GM19023 (cell line): ENCODE measurements around the gene IER2.
"Not testable (repeated sequence)": the region's sequence is repeated elsewhere in the genome, so short reads cannot be mapped to it uniquely, and the experiment has no call there.

ENCODE experiments used
- ATAC-seq: cut with Tn5 transposase; IDR thresholded peaks from one replicate; pipeline ENCODE4 v1.9.1; 2021; ENCODE audit warnings: mild to moderate bottlenecking, moderate library complexity; ENCODE audit not compliant: unreplicated experiment

Gene IER2

DNA sequence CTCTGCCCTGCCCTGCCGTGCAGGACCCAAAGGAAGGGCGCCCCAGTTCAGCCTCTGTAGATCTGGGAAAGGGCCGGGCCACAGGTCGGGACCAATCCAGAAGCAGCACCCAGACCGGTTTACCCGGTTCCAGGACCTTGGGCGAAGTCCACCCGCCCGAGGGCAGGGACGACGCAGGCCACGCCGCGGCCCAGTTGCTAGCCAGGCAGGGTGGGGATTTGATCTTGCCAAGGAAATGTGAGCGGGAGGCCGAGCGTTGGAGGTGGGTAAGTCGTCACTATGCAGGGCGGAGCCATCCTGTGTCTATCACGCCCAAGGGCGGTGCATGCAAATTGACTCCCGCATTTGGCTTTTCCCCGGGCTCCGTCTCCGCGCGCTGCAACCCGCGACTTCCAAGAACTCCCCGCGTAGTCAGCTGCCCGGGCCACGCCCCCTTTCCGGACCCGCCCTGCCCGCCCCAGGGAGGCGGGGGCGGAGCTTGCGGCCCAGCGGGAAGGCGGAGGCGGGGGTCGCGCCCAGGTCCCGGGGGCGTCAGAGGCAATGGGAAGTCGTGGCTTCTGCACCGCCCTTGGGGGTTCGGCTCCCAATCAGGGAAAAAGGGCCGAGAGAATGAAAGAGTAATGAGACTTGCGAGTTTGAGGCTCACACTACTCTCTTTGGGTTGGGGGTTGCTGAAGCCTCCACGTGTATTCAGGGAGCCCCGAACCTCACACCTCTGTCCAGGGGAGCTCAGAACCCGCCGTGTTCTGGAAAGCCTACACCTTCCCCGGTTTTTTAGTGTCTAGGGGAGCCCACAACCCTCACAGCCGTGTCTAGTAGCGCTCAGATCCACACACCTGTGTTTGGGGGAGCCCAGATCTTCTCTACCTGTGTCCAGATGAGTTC is 12.8 kb downstream of the IER2 start:
- ATAC-seq, result no peak

DNA sequence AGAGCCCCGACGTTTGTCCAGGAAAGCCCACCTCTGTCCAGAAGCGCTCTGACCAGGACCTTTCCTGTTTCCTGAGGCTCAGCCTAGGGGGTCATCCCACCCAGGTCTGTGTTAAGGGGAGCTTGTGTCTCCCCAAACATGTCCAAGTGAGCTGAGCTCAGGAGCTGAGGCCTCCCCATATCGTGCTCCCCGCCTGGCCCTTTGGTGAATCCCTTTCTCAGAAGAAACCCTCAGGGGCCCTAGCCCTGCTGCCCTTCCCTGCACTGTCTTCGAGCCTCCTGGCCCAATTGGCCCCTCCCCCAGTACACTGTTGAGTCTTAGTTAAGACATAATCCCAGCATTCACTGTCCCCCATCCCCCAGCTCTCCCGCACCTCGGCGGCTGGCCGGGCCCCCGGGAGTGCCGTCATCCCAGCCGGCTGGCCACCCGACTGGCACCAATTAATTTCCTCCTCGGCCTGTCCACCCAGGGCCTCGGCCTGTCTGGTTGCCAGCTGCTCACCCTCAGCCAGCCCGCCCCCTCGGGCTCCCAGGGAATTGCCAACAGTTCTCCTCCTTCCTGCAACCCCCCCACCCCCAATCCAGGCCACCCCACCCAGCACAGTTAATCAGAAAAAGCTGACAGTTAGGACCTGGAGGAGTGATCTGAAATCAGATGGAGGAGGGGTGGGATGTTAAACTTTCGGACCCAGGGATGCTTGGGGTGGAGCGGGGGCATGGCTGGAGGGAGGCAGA is 13.6 kb downstream of the IER2 start:
- ATAC-seq, result no peak

DNA sequence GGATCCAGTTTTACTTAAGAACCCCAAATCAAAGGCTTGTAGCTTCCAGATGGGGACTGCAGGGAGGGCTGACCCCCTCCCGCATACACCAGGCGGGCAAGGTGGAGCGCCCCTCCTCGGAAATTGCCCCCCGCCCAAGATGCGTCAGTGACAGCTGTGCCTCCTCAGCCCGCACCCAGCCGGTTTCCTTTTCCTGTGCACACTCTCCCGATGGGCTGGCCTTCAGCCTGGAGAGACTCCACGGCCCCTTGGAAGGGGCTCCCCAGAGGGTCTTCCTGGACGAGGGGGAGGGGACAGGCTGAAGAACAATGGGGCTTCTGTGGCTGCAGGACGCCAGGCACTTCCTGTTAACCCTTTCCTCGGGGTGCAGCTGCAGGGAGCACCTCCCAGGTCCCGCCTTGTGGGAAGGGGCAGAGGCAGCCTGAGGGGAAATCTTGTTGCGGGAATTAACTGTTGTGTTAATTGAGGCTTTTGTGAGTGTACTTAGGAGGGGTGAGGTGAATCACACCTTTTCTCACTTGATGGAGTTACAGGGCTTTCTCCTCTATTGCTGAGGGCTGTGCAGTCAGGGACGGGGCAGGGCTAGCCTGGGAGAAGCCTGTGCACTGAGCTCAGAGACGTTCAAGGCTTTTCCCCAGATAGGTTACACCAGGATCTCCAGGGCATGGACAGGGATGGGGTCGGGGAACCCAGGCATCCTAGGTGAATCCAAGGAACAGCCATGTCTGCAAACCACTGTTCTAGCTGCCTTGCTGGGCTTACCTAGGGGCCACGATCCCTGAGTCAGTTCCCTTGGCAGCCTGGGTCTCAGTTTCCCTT is 14.3 kb downstream of the IER2 start:
- ATAC-seq, result no peak

DNA sequence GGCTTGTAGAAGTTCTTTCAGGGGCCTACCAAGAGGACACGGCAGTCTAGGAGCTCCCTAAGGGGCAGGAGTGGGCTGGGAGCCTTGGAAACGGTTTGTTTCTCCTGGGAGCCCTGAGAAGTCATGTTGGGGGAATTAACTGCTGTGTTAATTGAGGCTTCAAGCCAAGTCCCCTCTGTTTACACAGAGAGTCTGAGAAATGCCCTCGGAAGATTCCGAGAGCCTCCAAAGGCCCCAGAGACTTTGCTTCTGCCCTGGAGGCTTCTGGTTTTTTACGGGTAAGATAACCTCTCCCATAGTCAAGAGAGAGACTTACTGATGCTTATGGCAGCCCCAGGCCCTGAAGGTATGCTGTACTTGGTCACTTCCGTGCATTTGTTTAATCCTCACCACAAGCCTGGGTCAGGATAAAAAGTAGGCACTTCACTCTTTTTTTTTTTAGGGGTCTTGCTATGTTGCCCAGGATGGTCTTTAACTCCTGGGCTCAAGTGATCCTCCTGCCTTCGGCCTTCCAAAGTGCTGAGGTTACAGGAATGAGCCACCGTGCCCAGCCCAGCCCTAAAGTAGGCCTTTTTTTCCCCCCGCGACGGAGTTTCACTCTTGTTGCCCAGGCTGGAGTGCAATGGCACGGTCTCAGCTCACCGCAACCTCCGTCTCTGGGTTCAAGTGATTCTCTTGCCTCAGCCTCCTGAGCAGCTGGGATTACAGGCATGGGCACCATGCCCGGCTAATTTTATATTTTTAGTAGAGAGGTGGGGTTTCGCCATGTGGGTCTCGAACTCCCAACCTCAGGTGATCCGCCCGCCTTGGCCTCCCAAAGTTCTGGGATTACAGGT is 15.2 kb downstream of the IER2 start:
- ATAC-seq, result no peak

DNA sequence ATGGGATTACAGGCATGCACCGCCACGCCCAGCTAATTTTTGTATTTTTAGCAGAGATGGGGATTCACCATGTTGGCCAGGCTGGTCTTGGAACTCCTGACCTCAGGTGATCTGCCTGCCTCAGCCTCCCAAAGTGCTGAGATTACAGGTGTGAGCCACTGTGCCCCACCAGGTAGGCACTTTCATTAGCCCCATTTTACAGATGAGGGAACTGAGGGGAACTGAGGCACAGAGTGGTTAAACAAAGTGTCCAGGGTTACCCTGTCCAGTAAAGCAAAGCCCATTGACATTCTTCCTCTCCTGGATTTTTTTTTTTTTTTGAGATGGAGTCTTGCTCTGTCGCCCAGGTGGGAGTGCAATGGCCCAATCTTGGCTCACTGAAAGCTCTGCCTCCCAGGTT is 15.9 kb downstream of the IER2 start:
- ATAC-seq, result not testable (repeated sequence)

DNA sequence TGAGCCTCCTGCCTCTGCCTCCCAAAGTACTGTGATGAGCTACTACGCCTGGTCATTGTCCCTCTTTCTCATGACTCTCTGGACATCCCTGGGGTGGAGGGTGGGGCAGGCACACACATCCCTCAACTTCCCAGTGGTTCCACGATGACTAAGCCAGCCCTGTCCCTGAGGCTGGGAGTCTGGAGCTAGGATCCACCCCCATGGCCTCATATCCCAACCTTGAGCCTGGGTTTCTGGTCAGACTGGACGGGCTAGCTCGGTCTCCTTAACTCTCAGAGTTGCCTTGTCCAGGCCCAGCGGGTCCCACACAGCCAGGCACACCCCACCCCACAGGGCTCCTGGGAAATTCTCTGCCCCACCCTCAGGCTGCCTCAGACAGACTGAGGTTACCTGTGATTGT is 19.6 kb downstream of the IER2 start:
- no peak for ATAC-seq

DNA sequence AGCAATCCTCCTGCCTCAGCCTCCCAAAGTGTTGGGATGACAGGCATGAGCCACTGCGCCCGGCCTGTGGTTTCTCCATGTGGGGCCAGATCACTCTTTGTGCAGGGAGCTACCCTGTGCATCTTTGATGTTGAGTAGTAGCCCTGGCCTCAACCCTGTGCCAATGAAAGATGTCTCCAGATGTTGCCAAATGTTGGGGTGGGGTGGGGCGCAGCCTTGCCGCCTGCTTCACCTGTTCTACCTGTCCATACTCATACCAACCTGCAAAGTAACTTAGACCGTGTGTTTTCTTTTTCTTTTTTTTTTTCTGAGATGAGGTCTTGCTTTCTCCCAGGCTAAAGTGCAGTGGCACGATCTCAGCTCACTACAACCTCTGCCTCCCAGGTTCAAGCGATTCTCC is 20.9 kb downstream of the IER2 start:
- no peak for ATAC-seq

DNA sequence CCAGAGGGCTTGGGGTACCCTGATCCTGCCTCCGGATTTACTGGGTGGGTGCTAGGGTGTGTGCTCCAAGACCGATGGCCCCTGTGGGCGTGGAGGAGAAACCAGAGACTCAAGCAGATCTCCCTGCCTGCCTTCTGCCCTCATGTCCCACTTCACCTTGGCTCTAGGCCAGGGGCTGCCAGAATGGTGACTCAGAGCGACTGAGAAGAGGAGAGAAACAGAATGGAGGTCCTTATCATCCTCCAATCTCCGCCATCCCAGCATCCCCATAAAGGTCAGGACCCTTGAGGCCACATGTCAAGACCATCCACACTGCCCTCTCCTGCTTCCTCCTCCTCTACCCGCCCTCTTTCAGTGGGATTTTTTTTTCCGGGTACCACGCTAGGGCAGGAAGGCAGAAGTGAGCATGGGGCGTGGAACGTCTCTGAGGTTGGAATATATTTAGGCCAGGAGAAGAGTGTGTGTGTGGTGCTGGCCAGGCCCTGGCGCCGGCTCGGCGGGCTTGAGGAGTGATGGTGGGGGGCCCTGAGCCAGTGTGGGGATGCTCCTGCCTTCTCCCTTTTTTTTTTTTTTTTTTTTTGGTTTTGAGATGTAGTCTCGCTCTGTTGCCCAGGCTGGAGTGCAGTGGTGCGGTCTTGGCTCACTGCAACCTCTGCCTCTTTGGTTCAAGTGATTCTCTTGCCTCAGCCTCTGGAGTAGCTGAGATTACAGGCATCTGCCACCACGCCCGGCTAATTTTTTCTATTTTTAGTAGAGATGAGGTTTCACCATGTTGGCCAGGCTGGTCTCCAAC is 22.3 kb downstream of the IER2 start:
- no peak for ATAC-seq

DNA sequence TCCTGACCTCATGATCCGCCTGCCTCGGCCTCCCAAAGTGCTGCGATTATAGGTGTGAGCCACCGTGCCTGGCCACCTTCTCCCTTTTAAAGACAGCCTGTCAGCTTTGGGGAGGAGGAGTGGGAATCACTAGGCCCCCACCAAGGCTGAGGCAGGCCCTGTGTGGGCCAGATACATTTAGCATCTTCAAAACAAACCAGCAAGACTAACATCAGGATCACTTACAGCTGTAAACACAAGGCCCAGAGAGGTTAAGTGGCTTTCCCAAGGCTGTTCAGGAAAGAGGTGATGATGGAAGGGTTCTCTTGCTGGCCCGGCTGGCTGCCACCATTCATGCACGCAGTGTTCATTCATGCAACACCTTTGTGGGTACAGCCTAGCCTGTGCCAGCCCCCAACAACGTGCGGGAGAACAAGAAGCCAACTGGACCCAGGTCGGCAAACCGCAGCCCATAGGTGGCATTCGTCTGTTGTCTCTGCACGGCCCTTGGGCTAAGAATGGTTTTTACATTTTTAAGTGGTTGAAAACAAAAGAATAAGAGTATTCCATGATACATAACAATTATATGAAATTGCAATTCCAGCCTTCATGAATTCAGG is 23.0 kb downstream of the IER2 start:
- ATAC-seq, result no peak

DNA sequence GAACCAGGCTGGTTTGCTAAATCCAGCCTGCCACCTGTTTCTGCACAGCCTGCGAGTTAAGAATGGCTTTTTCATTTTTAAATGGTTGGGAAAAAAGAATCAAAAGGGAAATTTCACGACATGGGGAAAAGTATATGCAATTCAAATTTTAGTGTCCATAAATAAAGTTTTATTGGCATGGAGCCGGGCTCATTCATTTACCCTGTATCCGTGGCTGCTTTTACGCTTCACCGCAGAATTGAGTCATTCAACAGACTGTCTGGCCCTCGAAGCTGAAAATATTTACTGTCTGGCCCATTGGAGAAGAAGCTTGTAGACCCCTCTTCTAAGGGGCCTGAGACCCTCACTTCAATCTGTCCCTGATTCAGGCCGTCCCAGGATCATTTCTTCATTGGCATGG is 26.1 kb downstream of the IER2 start:
- ATAC-seq, result no peak

DNA sequence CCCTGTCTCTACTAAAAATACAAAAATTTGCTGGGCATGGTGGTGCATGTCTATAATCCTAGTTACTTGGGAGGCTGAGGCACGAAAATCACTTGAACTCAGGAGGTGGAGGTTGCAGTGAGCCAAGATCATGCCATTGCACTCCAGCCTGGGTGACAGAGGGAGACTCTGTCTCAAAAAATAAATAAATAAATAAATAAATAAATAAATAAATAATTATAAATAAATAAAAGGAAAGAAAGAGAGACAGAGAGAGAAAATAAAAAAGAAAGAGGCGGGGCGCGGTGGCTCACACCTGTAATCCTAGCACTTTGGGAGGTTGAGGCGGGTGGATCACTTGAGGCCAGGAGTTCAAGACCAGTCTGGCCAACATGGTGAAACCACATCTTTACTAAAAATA is 27.4 kb downstream of the IER2 start:
- not testable (repeated sequence) for ATAC-seq

DNA sequence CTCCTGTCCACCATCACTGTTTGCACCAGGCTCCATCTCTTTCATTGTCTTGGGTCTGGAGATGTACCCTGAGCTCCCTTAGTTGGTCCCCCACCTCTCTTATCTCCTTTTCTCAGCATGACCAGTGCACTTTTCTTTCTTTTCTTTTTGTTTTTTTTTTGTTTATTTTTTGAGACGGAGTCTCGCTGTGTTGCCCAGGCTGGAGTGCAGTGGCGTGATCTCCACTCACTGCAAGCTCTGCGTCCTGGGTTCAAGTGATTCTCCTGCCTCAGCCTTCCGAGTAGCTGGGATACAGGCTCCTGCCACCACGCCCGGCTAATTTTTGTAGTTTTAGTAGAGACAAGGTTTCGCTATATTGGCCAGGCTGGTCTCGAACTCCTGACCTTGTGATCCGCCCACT is 28.1 kb downstream of the IER2 start:
- not testable (repeated sequence) for ATAC-seq

DNA sequence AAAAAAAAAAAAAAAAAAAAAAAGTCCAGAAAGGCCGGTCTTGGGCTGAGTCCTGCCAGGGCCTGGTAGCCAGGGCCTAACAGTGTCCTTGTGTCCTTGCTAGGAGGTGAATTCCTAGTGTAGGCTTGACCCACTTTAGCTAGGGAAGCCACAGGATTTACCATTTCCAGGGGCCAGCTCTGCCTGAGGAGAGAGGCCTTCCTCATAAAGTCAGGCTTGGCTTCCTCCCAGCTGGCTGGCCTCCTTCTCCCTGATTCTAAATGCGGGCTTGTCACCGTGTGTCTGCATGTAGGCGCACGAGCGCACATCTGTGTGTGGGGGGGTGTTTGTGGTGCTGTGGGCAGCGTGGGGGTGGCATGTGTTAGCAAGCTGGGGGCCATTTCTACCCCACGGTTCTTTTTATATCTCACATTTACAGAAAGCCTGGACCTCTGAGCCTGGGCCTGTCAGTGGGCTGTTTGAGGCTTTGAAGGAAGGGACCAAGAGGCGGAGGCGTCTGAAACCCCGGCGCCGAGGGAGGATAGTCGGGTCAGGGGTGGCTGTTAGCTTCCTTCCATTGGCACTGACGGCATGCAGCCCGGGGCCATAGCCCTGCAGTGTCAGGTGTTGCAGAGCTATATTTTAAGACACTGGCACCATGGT is 31.7 kb downstream of the IER2 start:
- no peak for ATAC-seq

DNA sequence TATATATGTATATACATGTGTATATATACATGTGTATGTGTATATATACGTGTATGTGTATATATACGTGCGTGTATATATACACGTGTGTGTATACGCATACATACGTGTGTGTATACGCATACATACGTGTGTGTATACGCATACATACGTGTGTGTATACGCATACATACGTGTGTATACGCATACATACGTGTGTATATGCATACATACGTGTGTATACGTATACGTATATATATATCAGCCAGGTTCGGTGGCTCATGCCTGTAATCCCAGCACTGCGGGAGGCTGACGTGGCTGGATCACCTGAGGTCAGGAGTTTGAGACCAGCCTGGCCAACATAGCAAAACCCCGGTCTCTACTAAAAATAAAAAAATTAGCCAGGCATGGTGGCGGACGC is 34.7 kb downstream of the IER2 start:
- ATAC-seq, result not testable (repeated sequence)

DNA sequence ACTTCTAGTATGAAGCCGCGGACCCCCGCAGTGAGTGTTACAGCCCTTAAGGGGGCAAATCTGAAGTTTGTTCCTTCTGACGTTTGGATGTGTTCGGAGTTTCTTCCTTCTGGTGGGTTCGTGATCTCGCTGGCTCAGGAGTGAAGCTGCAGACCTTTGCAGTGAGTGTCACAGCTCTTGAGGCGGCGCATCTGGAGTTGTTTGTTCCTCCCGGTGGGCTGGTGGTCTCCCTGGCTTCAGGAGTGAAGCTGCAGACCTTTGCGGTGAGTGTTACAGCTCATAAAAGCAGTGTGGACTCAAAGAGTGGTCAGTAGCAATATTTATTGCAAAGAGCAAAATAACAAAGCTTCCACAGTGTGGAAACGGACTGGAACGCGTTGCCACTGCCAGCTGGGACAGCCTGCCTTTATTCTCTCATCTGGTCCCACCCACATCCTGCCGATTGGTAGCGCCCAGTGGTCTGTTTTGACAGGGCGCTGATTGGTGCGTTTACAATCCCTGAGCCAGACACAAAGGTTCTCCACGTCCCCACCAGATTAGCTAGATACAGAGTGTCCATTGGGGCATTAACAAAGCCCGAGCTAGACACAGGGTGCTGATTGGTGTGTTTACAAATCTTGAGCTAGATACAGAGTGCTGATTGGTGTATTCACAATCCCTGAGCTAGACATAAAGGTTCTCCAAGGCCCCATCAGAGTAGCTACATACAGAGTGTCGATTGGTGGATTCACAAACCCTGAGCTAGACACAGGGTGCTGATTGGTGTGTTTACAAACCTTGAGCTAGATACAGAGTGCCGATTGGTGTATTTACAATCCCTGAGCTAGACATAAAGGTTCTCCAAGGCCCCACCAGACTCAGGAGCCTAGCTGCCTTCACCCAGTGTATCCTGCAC is 35.8 kb downstream of the IER2 start:
- ATAC-seq, result not testable (repeated sequence)

DNA sequence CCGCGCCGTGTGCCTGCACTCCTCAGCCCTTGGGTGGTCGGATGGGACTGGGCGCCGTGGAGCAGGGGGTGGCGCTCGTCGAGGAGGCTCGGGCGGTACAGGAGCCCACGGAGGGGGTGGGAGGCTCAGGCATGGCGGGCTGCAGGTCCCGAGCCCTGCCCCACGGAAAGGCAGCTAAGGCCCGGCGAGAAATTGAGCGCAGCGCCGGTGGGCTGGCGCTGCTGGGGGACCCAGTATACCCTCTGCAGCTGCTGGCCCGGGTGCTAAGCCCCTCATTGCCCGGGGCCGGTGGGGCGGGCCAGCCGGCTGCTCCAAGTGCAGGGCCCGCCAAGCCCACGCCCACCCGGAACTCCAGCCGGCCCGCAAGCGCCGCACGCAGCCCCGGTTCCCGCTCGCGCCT is 36.5 kb downstream of the IER2 start:
- ATAC-seq, result not testable (repeated sequence)

DNA sequence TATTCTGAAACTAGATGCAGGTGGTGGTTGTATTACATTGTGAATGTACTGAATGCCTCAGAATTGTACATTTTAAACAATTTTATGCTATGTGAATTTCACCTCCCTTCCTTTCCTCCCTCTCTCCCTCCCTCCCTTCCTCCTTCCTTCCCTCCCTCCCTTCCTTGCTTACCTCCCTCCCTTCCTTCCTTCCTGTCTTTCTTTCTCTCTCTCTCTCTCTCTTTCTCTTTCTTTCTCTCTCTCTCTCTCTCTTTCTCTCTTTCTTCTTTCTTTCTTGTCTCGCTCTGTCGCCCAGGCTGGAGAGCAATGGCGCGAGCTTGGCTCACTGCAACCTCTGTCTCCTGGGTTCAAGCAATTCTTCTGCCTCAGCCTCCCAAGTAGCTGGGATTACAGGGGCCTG is 37.2 kb downstream of the IER2 start:
- ATAC-seq, result no peak

DNA sequence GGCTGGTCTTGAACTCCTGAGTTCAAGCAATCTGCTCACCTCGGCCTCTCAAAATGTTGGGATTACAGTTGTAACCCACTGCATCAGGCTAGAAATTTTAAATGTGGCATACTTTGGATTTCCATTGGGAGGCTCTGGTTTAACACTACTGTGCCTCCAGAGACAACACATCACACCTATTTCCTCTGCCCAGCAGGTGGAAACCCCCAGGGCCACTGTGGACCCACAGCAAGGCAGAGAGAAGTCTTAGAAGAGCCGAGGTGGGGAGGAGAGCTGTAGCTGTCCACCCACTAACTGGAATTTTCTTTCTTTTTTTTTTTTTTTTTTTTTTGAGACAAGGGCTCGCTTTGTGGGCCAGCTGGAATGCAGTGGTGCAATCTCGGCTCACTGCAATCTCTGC is 39.4 kb downstream of the IER2 start:
- ATAC-seq, result no peak
